Neuronal stem cell (in vitro differentiated cells): Measurements from ENCODE around the gene ACOT2.

ENCODE experiments used
- DNase-seq: peaks from one replicate; pipeline ENCODE4 v3.0.0-alpha.2; 2013; ENCODE audit warnings: low spot score
- H2AFZ ChIP-seq: one replicate; pipeline ENCODE4 v1.6.1; 2013; ENCODE audit warnings: mild to moderate bottlenecking, low read length, inconsistent platforms
- H2AK5ac ChIP-seq: 2 replicates; pipeline ENCODE4 v1.6.1; 2013; ENCODE audit warnings: low read depth, mild to moderate bottlenecking, inconsistent platforms, low read length, moderate library complexity, mixed read lengths
- H2BK120ac ChIP-seq: 2 replicates; pipeline ENCODE4 v1.6.1; 2013; ENCODE audit warnings: low read depth, mild to moderate bottlenecking, inconsistent platforms, low read length, moderate library complexity, mixed read lengths
- H2BK12ac ChIP-seq: one replicate; pipeline ENCODE4 v1.6.1; 2013; ENCODE audit warnings: low read length, inconsistent platforms
- H2BK15ac ChIP-seq: 2 replicates; pipeline ENCODE4 v1.6.1; 2013; ENCODE audit warnings: mild to moderate bottlenecking, low read length, inconsistent platforms, mixed read lengths
- H2BK5ac ChIP-seq: one replicate; pipeline ENCODE4 v1.6.1; 2013; ENCODE audit warnings: inconsistent platforms, mild to moderate bottlenecking, low read length, moderate library complexity
- H3K14ac ChIP-seq: one replicate; pipeline ENCODE4 v1.6.1; 2013; ENCODE audit warnings: low read length, inconsistent platforms
- H3K18ac ChIP-seq: 2 replicates; pipeline ENCODE4 v1.6.1; 2013; ENCODE audit warnings: low read length, inconsistent platforms
- H3K23ac ChIP-seq: 2 replicates; pipeline ENCODE4 v1.6.1; 2013; ENCODE audit warnings: low read depth, mild to moderate bottlenecking, mixed read lengths, low read length, inconsistent platforms; ENCODE audit not compliant: poor library complexity
- H3K27ac ChIP-seq: replicated peaks from 3 replicates; pipeline ENCODE4 v1.5.1; 2013; ENCODE audit warnings: low read length, inconsistent platforms
- H3K27me3 ChIP-seq, 3 experiments: 2 replicates each; pipeline ENCODE4 v1.6.1; 2013; ENCODE audit warnings: low read length in 3 of 3, mild to moderate bottlenecking in 2 of 3, inconsistent platforms in 1 of 3, low read depth in 1 of 3, mixed read lengths in 1 of 3, moderate library complexity in 1 of 3; ENCODE audit not compliant: control insufficient read depth in 3 of 3, insufficient read depth in 3 of 3
- H3K36me3 ChIP-seq, 2 donors: replicated peaks in 1 of 2; 2 replicates each; pipeline ENCODE4 v1.6.1; 2013; ENCODE audit warnings: low read length in 2 of 2; ENCODE audit not compliant: control insufficient read depth in 2 of 2, insufficient read depth in 2 of 2
- H3K4ac ChIP-seq: 2 replicates; pipeline ENCODE4 v1.6.1; 2013; ENCODE audit warnings: inconsistent platforms, mild to moderate bottlenecking, low read length, moderate library complexity
- H3K4me1 ChIP-seq, 2 donors: 1 replicate in 1 of 2; 2 replicates in 1 of 2; pipeline ENCODE4 v1.6.1; 2013; ENCODE audit warnings: low read length in 2 of 2, low read depth in 1 of 2; ENCODE audit not compliant: control insufficient read depth in 2 of 2, insufficient read depth in 1 of 2
- H3K4me2 ChIP-seq: one replicate; pipeline ENCODE4 v1.6.1; 2013; ENCODE audit warnings: mild to moderate bottlenecking, low read length, inconsistent platforms; ENCODE audit not compliant: insufficient read depth, poor library complexity, severe bottlenecking
- H3K4me3 ChIP-seq, 2 donors: 2 replicates each; pipeline ENCODE4 v1.5.1; 2013; ENCODE audit warnings: low read length in 2 of 2, mild to moderate bottlenecking in 2 of 2, inconsistent platforms in 1 of 2, moderate library complexity in 1 of 2
- H3K79me1 ChIP-seq: one replicate; pipeline ENCODE4 v1.6.1; 2013; ENCODE audit warnings: low read depth, mild to moderate bottlenecking, inconsistent platforms, low read length, moderate library complexity
- H3K9ac ChIP-seq: one replicate; pipeline ENCODE4 v1.6.1; 2013; ENCODE audit warnings: mild to moderate bottlenecking, low read depth, low read length, inconsistent platforms; ENCODE audit not compliant: poor library complexity
- H3K9me3 ChIP-seq, 2 donors: replicated peaks in 1 of 2; 2 replicates each; pipeline versions ENCODE3 to v1.6.1; 2013; ENCODE audit warnings: low read length in 2 of 2, mild to moderate bottlenecking in 2 of 2, inconsistent platforms in 1 of 2, low read depth in 1 of 2, mixed read lengths in 1 of 2, moderate library complexity in 1 of 2; ENCODE audit not compliant: control insufficient read depth in 2 of 2, insufficient read depth in 1 of 2
- H4K8ac ChIP-seq: one replicate; pipeline ENCODE4 v1.6.1; 2013; ENCODE audit warnings: low read depth, mild to moderate bottlenecking, inconsistent platforms, low read length, moderate library complexity
- H4K91ac ChIP-seq: one replicate; pipeline ENCODE4 v1.6.1; 2013; ENCODE audit warnings: low read length, low read depth, mild to moderate bottlenecking, inconsistent platforms; ENCODE audit not compliant: poor library complexity
- WGBS, 2 donors: extraction: QIAGEN DNeasy Blood & Tissue Kit; methylation state at CpG; one replicate each; pipeline ENCODE4 v1.1.7; 2013; ENCODE audit warnings: missing lambda C conversion rate in 2 of 2, mixed read lengths in 1 of 2; ENCODE audit not compliant: insufficient read length in 2 of 2, insufficient replicate concordance in 1 of 2; ENCODE audit errors: extremely low coverage in 2 of 2; 5-methylcytosine and 5-hydroxymethylcytosine counted together

ACOT2 gene

DNA sequence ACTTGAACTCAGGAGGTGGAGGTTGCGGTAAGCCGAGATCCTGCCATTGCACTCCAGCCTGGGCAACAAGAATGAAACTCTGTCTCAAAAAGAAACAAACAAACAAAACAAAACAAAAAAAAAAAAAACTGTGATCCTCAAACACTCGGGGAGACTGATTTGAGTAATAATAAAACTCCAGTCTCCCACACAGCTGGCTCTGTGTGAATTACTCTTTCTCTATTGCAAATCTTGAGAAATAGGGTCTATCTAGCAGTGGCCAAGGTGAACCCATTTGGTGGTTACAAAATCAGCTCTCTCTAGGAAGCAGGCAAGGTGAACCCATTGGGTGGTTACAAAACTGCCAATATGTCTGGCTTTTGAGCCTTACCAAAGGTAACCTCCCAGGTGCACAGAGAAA, 37.3 kb downstream of the ACOT2 start:
- H3K4ac ChIP-seq: no peak overlapping the region
- H2BK12ac ChIP-seq: no peak overlapping the region
- no peaks in the 10 kb centered on the region for H3K36me3 ChIP-seq
- H3K4me2 ChIP-seq: no peak overlapping the region
- H4K91ac ChIP-seq: no peak overlapping the region
- WGBS, 2 donors: no CpG with 5 or more reads among the region's 3 CpGs
- no peak overlapping the region for H2BK5ac ChIP-seq
- H3K27ac ChIP-seq: no peak overlapping the region
- H3K23ac ChIP-seq: no peak overlapping the region
- H3K27me3 ChIP-seq: no peaks in the 10 kb centered on the region
- no peaks in the 10 kb centered on the region for H3K79me1 ChIP-seq
- no peak for DNase-seq
- no peak overlapping the region for H2BK15ac ChIP-seq
- H3K9me3 ChIP-seq: peaks cover 0 to 3% of the 10 kb centered on the region in 2 donors
- peaks cover 1 to 4% of the 10 kb centered on the region in 2 donors for H3K4me1 ChIP-seq
- H3K14ac ChIP-seq: no peak overlapping the region
- no peak overlapping the region for H4K8ac ChIP-seq
- H3K18ac ChIP-seq: no peak overlapping the region
- H2BK120ac ChIP-seq: no peak overlapping the region
- H2AK5ac ChIP-seq: no peak overlapping the region
- no peak overlapping the region for H3K4me3 ChIP-seq
- no peak overlapping the region for H2AFZ ChIP-seq
- H3K9ac ChIP-seq: no peak overlapping the region

DNA sequence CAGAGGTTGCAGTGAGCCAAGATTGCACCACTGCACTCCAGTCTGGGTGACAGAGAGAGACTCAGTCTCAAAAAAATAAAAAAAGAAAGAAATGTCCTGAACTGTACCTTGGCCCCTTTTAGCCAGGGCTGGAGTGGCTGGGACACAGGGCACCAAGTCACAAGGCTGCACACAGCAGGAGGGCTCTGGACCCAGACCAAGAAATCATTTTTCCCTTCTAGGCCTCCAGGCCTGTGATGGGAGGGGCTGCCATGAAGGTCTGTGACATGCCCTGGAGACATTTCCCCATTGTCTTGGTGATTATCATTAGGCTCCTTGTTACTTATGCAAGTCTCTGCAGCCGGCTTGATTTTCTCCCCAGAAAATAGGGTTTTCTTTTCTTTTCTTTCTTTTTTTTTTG, 38.2 kb downstream of the ACOT2 start:
- Histone ChIP-seq H3K18ac (no peak overlapping the region), H3K4me3 (no peak overlapping the region), H3K36me3 (no peaks in the 10 kb centered on the region), H3K4me2 (no peak overlapping the region), H2BK12ac (no peak overlapping the region), H2AK5ac (no peak overlapping the region), H4K8ac (no peak overlapping the region), H3K27me3 (no peaks in the 10 kb centered on the region), H3K9me3 (peaks cover 0 to 3% of the 10 kb centered on the region in 2 donors), H3K4ac (no peak overlapping the region), H2BK15ac (no peak overlapping the region), H2AFZ (no peak overlapping the region), H3K9ac (no peak overlapping the region), H3K79me1 (no peaks in the 10 kb centered on the region), H2BK5ac (no peak overlapping the region), H3K4me1 (peaks cover 1 to 3% of the 10 kb centered on the region in 2 donors), H4K91ac (no peak overlapping the region), H3K23ac (no peak overlapping the region), H2BK120ac (no peak overlapping the region), H3K14ac (no peak overlapping the region), H3K27ac (no peak overlapping the region)
- WGBS, 2 donors: no CpG with 5 or more reads among the region's 1 CpG
- DNase-seq: no peak

DNA sequence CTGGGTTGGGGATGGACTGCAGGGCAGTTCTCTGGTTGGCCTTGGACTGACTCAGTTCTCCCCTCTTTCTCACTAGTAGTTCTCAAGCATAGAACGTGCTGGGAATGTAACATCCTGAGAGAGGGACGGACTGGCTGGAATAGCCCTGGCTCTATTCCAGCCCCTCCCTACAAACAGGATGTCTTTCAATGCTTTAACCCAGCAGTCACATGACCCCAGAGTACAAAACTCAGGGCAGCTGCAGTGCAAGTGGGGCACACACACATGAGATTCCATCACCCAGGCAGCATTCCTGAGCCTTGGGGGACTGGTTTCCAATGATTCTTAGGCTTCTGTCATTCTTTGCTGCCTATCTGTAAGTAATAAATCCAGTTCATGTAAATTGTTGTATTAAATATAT, 41.7 kb downstream of the ACOT2 start:
- no peak overlapping the region for H3K14ac ChIP-seq
- H3K18ac ChIP-seq: peak overlapping the region; percentile 57
- no peak overlapping the region for H2AK5ac ChIP-seq
- H3K4me2 ChIP-seq: no peak overlapping the region
- no peak overlapping the region for H4K8ac ChIP-seq
- no peak overlapping the region for H2BK120ac ChIP-seq
- no peak overlapping the region for H3K27ac ChIP-seq
- no peak overlapping the region for H3K4ac ChIP-seq
- no peak overlapping the region for H2BK5ac ChIP-seq
- H4K91ac ChIP-seq: no peak overlapping the region
- H3K9me3 ChIP-seq: peaks cover 0 to 3% of the 10 kb centered on the region in 2 donors
- no peak overlapping the region for H3K23ac ChIP-seq
- H3K27me3 ChIP-seq: peaks cover 0 to 12% (median 11%) of the 10 kb centered on the region in 3 experiments
- H3K36me3 ChIP-seq: no peaks in the 10 kb centered on the region
- H3K4me3 ChIP-seq: no peak overlapping the region
- H3K4me1 ChIP-seq: peaks cover 1 to 2% of the 10 kb centered on the region in 2 donors
- no peak for DNase-seq
- H2BK15ac ChIP-seq: no peak overlapping the region
- no peaks in the 10 kb centered on the region for H3K79me1 ChIP-seq
- H3K9ac ChIP-seq: no peak overlapping the region
- WGBS, 2 donors: no CpG with 5 or more reads among the region's 2 CpGs
- peak overlapping the region; percentile 10 for H2AFZ ChIP-seq
- no peak overlapping the region for H2BK12ac ChIP-seq

GRCh38 chr14:73612339-73613045, 43.5 kb downstream of the ACOT2 start, which contains the start of gene ACOT6:
TSS of gene ACOT6 (plus strand) at chr14:73612517. CDS start at chr14:73612572, 55 bp downstream.
- Histone ChIP-seq H3K4me1 (peaks cover 2 to 5% of the 10 kb centered on the region in 2 donors), H3K27me3 (peaks cover 0 to 16% (median 12%) of the 10 kb centered on the region in 3 experiments), H4K91ac (no peak within 1 kb of the TSS), H2BK12ac (peak within 1 kb of the TSS; percentile 97), H3K36me3 (no peaks in the 10 kb centered on the region), H3K14ac (peak within 1 kb of the TSS; percentile 89), H2BK15ac (peak within 1 kb of the TSS; percentile 67), H3K4ac (no peak within 1 kb of the TSS), H4K8ac (no peak within 1 kb of the TSS), H3K18ac (peak within 1 kb of the TSS; percentile 97), H3K4me2 (peak within 1 kb of the TSS; percentile 80), H3K79me1 (no peaks in the 10 kb centered on the region), H3K4me3 (peak within 1 kb of the TSS; percentile 71 to 95), H2BK120ac (no peak within 1 kb of the TSS), H2BK5ac (peak within 1 kb of the TSS; percentile 39), H2AK5ac (no peak within 1 kb of the TSS), H3K9me3 (no peaks in the 10 kb centered on the region), H2AFZ (peak within 1 kb of the TSS; percentile 99), H3K9ac (peak within 1 kb of the TSS; percentile 95), H3K27ac (no peak within 1 kb of the TSS), H3K23ac (peak within 1 kb of the TSS; percentile 96)
- DNase-seq: peak; percentile 64
- no CpG with 5 or more reads among the region's 84 CpGs for WGBS, 2 donors
